Progenitor cell of endocrine pancreas (in vitro differentiated cells): Measurements from ENCODE around the gene CFDP1. TPM values are rescaled to one million over a fixed set of nuclear protein-coding genes. Genes with fewer than 3 reads are reported as not detected.
A peak's percentile ranks its signal among the peaks of the same experiment; 100 is the strongest.

Experiments
- DNase-seq: peaks from one replicate; pipeline ENCODE4 v3.0.0; 2021; ENCODE audit warnings: low spot score; ENCODE audit not compliant: unreplicated experiment
- H3K27ac Mint-ChIP-seq: 2 replicates; pipeline ENCODE4 v1.8.0; 2021; ENCODE audit warnings: mild to moderate bottlenecking, moderate library complexity, mixed read lengths
- H3K27me3 Mint-ChIP-seq: 2 replicates; pipeline ENCODE4 v1.8.0; 2021; ENCODE audit warnings: mixed read lengths
- H3K36me3 Mint-ChIP-seq: 2 replicates; pipeline ENCODE4 v1.8.0; 2022; ENCODE audit warnings: mixed read lengths; ENCODE audit not compliant: insufficient read depth
- H3K4me1 Mint-ChIP-seq: 2 replicates; pipeline ENCODE4 v1.8.0; 2021; ENCODE audit warnings: low read depth, mixed read lengths
- H3K4me3 Mint-ChIP-seq: 2 replicates; pipeline ENCODE4 v1.8.0; 2021; ENCODE audit warnings: low read depth, mild to moderate bottlenecking, moderate library complexity, mixed read lengths
- H3K9me3 Mint-ChIP-seq: 2 replicates; pipeline ENCODE4 v1.8.0; 2021; ENCODE audit warnings: low read depth, mixed read lengths
- total RNA-seq: library from RNA; stranded (reverse); gene quantifications from 2 replicates; pipeline ENCODE4 v1.2.1, GENCODE V29; 2021
- TF ChIP-seq, protein P1 (sequence below): fragments of 200-600 bp; sonication (generic); IDR thresholded peaks from one replicate; pipeline ENCODE4 v1.5.0; 2021; ENCODE audit warnings: antibody characterized with exemption, mild to moderate bottlenecking; ENCODE audit not compliant: unreplicated experiment

Gene CFDP1
- total RNA-seq, 1 donor from 2014 or later: 94.6 TPM

GRCh38 chr16:75379911-75380847, 53.1 kb downstream of the CFDP1 start:
- TF ChIP-seq, protein P1, sequence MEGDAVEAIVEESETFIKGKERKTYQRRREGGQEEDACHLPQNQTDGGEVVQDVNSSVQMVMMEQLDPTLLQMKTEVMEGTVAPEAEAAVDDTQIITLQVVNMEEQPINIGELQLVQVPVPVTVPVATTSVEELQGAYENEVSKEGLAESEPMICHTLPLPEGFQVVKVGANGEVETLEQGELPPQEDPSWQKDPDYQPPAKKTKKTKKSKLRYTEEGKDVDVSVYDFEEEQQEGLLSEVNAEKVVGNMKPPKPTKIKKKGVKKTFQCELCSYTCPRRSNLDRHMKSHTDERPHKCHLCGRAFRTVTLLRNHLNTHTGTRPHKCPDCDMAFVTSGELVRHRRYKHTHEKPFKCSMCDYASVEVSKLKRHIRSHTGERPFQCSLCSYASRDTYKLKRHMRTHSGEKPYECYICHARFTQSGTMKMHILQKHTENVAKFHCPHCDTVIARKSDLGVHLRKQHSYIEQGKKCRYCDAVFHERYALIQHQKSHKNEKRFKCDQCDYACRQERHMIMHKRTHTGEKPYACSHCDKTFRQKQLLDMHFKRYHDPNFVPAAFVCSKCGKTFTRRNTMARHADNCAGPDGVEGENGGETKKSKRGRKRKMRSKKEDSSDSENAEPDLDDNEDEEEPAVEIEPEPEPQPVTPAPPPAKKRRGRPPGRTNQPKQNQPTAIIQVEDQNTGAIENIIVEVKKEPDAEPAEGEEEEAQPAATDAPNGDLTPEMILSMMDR: no peak
- H3K27ac Mint-ChIP-seq: no peak overlapping the region
- peaks cover 5% of the 10 kb centered on the region for H3K36me3 Mint-ChIP-seq
- DNase-seq: no peak
- peaks cover 27% of the 10 kb centered on the region for H3K4me1 Mint-ChIP-seq
- H3K27me3 Mint-ChIP-seq: no peaks in the 10 kb centered on the region
- no peak overlapping the region for H3K4me3 Mint-ChIP-seq
- no peaks in the 10 kb centered on the region for H3K9me3 Mint-ChIP-seq

GRCh38 chr16:75379339-75379738, 54.0 kb downstream of the CFDP1 start:
- Mint-ChIP-seq H3K4me1 (peaks cover 27% of the 10 kb centered on the region), H3K9me3 (no peaks in the 10 kb centered on the region), H3K27me3 (no peaks in the 10 kb centered on the region), H3K27ac (no peak overlapping the region), H3K4me3 (no peak overlapping the region), H3K36me3 (peaks cover 8% of the 10 kb centered on the region)
- no peak for DNase-seq
- TF ChIP-seq, protein P1: no peak

- DNase-seq: no peak
- Mint-ChIP-seq H3K27me3 (no peaks in the 10 kb centered on the region), H3K9me3 (no peaks in the 10 kb centered on the region), H3K4me1 (peaks cover 28% of the 10 kb centered on the region), H3K27ac (no peak overlapping the region), H3K4me3 (no peak overlapping the region), H3K36me3 (peaks cover 8% of the 10 kb centered on the region)
- TF ChIP-seq, protein P1: no peak
Measured at GRCh38 chr16:75378616-75379015, 54.7 kb downstream of the CFDP1 start.

- no peak for DNase-seq
- Mint-ChIP-seq H3K9me3 (no peaks in the 10 kb centered on the region), H3K36me3 (peaks cover 8% of the 10 kb centered on the region), H3K4me3 (no peak overlapping the region), H3K4me1 (peaks cover 30% of the 10 kb centered on the region), H3K27me3 (no peaks in the 10 kb centered on the region), H3K27ac (peak overlapping the region; percentile 51)
- TF ChIP-seq, protein P1: no peak
Measured at GRCh38 chr16:75377729-75378386, 55.4 kb downstream of the CFDP1 start.

DNA sequence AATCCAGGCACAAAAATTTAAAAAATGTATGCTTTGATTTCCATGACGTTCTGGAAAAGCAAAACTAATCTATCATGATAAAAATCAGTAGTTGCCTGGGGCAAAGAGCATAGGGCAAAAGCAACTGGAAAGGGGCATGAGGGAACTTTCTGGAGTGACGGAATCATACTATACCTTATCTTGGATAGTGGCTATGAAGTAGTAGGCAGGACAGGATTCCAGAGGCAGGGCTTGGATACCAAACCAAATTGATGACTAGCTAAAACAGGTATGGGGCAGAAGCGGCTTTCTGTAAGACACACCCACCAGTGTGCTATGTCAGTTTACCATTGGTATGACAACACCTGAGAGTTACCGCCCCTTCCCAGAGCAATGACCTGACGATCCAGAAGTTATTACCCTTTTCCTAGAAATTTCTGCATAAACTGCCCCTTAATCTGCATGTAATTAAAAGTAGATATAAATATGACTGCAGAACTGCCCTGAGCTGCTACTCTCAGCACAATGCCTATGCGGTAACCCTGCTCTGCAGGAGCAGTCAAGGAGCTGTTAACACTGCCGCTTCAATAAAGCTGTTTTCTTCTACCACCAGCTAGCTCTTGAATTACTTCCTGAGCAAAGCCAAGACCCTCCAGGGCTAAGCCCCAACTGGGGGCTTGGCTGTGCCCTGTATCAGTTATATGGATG, 56.7 kb downstream of the CFDP1 start:
- TF ChIP-seq, protein P1: no peak
- Mint-ChIP-seq H3K9me3 (no peaks in the 10 kb centered on the region), H3K27ac (peak overlapping the region; percentile 37), H3K27me3 (no peaks in the 10 kb centered on the region), H3K4me1 (peaks cover 34% of the 10 kb centered on the region), H3K4me3 (no peak overlapping the region), H3K36me3 (peaks cover 10% of the 10 kb centered on the region)
- no peak for DNase-seq
